ENCODE results near the gene APMAP.

The APMAP gene

DNA sequence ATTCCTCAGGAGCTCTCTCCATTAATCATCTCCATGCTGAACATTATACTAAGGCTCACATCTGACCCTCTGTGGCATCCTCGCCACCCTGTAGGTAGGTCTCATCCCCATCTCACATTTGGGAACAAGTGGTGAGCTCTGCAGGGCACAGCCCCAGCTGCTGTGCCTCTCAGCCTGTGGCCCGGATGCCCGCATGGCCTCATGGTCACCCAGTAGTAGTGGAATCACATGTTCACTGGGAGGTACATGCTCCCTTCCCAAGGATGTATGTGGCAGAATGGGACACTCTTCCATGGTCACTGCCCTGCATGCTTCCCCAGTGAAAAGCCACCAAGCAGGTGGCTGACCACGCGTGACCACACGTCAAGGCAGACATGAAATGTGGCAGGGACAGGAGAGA lies 26.3 kb upstream of the APMAP start:
- Histone ChIP-seq H3K4me3 (ENCODE audit: insufficient read depth, low read length, poor library complexity, severe bottlenecking) (no peak overlapping the region), H3K4me2 (ENCODE audit: low read depth, low read length, poor library complexity, severe bottlenecking) (no peak overlapping the region), H2AFZ (ENCODE audit: low read depth, low read length, severe bottlenecking) (no peak overlapping the region), H3K36me3 (ENCODE audit: low read length) (no peaks in the 10 kb centered on the region), H3F3A (ENCODE audit: insufficient read depth) (no peaks in the 10 kb centered on the region), H3K79me2 (ENCODE audit: insufficient read depth, low read length) (no peaks in the 10 kb centered on the region), H3K9ac (ENCODE audit: low read length) (no peak overlapping the region), H3K27me3 (ENCODE audit: low read length) (no peaks in the 10 kb centered on the region), H3K27ac (ENCODE audit: low read depth, low read length) (no peak overlapping the region), H3K9me3 (ENCODE audit: insufficient read depth, low read length) (no peaks in the 10 kb centered on the region), H4K20me1 (ENCODE audit: low read depth, low read length) (no peaks in the 10 kb centered on the region), H3K9me2 (replicated peaks; ENCODE audit: insufficient read depth, low read length) (no peaks in the 10 kb centered on the region)
- no peak for TF ChIP-seq EZH2phosphoT487 (conservative IDR thresholded peaks at IDR 0.05; ENCODE audit: low read length)
- TF ChIP-seq, protein P1, sequence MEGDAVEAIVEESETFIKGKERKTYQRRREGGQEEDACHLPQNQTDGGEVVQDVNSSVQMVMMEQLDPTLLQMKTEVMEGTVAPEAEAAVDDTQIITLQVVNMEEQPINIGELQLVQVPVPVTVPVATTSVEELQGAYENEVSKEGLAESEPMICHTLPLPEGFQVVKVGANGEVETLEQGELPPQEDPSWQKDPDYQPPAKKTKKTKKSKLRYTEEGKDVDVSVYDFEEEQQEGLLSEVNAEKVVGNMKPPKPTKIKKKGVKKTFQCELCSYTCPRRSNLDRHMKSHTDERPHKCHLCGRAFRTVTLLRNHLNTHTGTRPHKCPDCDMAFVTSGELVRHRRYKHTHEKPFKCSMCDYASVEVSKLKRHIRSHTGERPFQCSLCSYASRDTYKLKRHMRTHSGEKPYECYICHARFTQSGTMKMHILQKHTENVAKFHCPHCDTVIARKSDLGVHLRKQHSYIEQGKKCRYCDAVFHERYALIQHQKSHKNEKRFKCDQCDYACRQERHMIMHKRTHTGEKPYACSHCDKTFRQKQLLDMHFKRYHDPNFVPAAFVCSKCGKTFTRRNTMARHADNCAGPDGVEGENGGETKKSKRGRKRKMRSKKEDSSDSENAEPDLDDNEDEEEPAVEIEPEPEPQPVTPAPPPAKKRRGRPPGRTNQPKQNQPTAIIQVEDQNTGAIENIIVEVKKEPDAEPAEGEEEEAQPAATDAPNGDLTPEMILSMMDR (IDR thresholded peaks at IDR 0.05; ENCODE audit: insufficient read depth, low read length, poor library complexity, severe bottlenecking): no peak

DNA sequence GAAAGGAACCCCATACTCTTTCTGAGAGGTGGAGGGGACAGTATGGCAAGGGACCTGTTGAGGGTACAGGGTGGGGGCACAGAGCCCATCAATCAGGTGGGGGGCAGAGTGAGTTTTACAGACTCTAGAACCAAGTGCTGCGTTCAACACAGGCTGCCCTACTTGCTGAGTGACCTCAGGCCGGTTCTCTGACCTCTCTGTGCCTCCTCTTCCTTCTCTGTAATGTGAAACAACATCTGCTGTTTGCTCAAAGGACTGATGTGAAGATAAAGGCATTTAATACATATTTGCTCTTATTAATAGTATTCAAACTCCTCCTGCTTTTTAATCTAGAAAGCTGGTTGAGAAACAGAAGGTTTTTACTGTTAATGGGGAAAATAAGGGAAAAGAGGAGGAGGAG lies 25.9 kb upstream of the APMAP start:
- Histone ChIP-seq H3K79me2 (ENCODE audit: insufficient read depth, low read length) (no peaks in the 10 kb centered on the region), H3F3A (ENCODE audit: insufficient read depth) (no peaks in the 10 kb centered on the region), H3K9me3 (ENCODE audit: insufficient read depth, low read length) (no peaks in the 10 kb centered on the region), H3K27ac (ENCODE audit: low read depth, low read length) (no peak overlapping the region), H3K9me2 (replicated peaks; ENCODE audit: insufficient read depth, low read length) (no peaks in the 10 kb centered on the region), H3K27me3 (ENCODE audit: low read length) (no peaks in the 10 kb centered on the region), H2AFZ (ENCODE audit: low read depth, low read length, severe bottlenecking) (no peak overlapping the region), H3K36me3 (ENCODE audit: low read length) (no peaks in the 10 kb centered on the region), H3K4me3 (ENCODE audit: insufficient read depth, low read length, poor library complexity, severe bottlenecking) (no peak overlapping the region), H3K9ac (ENCODE audit: low read length) (no peak overlapping the region), H4K20me1 (ENCODE audit: low read depth, low read length) (no peaks in the 10 kb centered on the region), H3K4me2 (ENCODE audit: low read depth, low read length, poor library complexity, severe bottlenecking) (no peak overlapping the region)
- TF ChIP-seq, protein P1 (IDR thresholded peaks at IDR 0.05; ENCODE audit: insufficient read depth, low read length, poor library complexity, severe bottlenecking): no peak
- TF ChIP-seq EZH2phosphoT487 (conservative IDR thresholded peaks at IDR 0.05; ENCODE audit: low read length): no peak

DNA sequence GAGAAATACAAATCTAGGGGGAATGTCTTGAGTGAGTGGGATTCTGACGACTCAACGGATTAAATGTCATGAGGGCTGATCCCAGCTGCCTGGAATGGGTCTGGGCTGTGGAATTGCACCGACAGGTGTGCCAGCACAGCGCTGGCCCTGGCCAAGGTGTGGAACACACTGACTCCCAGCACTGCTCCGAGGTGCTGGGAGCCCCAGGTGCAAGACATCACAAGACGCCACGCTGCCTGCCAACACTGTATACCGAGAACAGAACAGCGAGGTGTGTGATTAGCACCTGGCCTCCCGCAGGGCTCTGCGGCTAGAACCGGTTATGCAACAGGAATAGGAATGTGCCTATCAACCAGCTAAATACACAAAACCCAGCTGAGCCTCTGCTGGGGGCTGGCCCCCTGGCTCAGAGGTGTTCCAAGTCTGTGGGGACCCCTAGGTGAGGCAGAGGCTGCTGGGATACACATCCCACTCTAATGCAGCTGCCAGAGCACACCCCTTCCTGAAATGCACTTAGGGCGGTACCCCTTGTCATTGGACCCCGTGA lies 24.8 kb upstream of the APMAP start:
- H3K27ac ChIP-seq (ENCODE audit: low read depth, low read length): no peak overlapping the region
- H3K9ac ChIP-seq (ENCODE audit: low read length): no peak overlapping the region
- no peaks in the 10 kb centered on the region for H3K27me3 ChIP-seq (ENCODE audit: low read length)
- no peaks in the 10 kb centered on the region for H3K79me2 ChIP-seq (ENCODE audit: insufficient read depth, low read length)
- no peak overlapping the region for H3K4me3 ChIP-seq (ENCODE audit: insufficient read depth, low read length, poor library complexity, severe bottlenecking)
- no peaks in the 10 kb centered on the region for H3K9me2 ChIP-seq (replicated peaks; ENCODE audit: insufficient read depth, low read length)
- no peaks in the 10 kb centered on the region for H3F3A ChIP-seq (ENCODE audit: insufficient read depth)
- H3K9me3 ChIP-seq (ENCODE audit: insufficient read depth, low read length): no peaks in the 10 kb centered on the region
- H3K4me2 ChIP-seq (ENCODE audit: low read depth, low read length, poor library complexity, severe bottlenecking): no peak overlapping the region
- H3K36me3 ChIP-seq (ENCODE audit: low read length): no peaks in the 10 kb centered on the region
- H2AFZ ChIP-seq (ENCODE audit: low read depth, low read length, severe bottlenecking): no peak overlapping the region
- TF ChIP-seq, protein P1 (IDR thresholded peaks at IDR 0.05; ENCODE audit: insufficient read depth, low read length, poor library complexity, severe bottlenecking): no peak
- no peak for TF ChIP-seq EZH2phosphoT487 (conservative IDR thresholded peaks at IDR 0.05; ENCODE audit: low read length)
- H4K20me1 ChIP-seq (ENCODE audit: low read depth, low read length): no peaks in the 10 kb centered on the region
